ENCODE measurements around the gene PTPRM.

The PTPRM gene

DNA sequence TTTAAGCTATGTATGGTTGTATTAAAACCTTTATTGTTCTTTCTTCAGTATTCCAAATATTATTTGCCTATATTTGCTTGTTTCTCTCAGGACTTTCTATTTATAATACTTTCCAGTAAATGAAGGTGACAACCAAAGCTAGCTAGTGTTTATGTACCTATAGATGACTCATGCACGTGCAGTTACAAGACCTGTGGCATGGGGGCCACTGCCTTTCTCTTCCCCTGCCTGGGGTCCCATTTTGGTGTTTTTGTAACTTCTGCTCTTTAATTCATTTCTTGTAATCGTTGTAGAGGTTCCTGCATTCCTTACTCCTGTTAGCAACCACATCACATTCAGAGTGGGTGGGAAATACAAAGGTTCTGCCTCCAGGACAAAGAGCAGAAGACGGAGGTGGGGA, 364.6 kb downstream of the PTPRM start:
- no peaks in the 10 kb centered on the region for H3K4me1 ChIP-seq (ENCODE audit: control insufficient read depth, insufficient read depth, low read length)
- 76 to 79% methylated on average over 3 of the region's 3 CpGs for WGBS, 2 experiments
- no peaks in the 10 kb centered on the region for H3K9me3 ChIP-seq (ENCODE audit: control insufficient read depth, low read length)
- H3K27me3 ChIP-seq (ENCODE audit: control insufficient read depth, insufficient read depth, low read length, poor library complexity, severe bottlenecking) = no peaks in the 10 kb centered on the region
- no peak overlapping the region for H3K4me3 ChIP-seq (ENCODE audit: insufficient read depth, low read depth, low read length)
- H3K27ac ChIP-seq (ENCODE audit: insufficient read depth, low read depth, low read length, poor library complexity, severe bottlenecking) = no peak overlapping the region
- H3K36me3 ChIP-seq (ENCODE audit: control insufficient read depth, insufficient read depth, low read length) = no peaks in the 10 kb centered on the region

DNA sequence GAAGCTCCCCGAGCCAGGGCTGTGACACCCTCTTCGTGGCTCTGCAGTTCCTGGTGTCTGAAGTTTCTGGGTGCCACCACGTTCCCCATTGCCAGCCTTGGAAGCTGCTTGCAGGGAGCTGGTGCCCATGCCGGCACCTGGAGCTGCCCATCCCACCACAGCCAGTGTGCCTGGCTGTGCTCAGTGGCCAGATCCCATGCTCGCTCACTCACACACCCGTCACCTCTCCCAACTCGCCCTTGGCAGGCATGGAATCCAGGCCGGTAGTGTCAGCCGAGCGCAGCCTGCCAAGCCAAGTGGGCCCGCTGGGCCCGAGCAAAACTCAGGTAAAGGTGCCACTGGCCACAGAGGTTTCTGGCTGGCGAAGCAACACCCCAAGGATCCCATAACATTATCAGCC, 370.2 kb downstream of the PTPRM start:
- WGBS, 2 experiments = 85 to 86% methylated on average over 13 of the region's 13 CpGs
- Histone ChIP-seq H3K4me3 (ENCODE audit: insufficient read depth, low read depth, low read length) (no peak overlapping the region), H3K4me1 (ENCODE audit: control insufficient read depth, insufficient read depth, low read length) (no peaks in the 10 kb centered on the region), H3K36me3 (ENCODE audit: control insufficient read depth, insufficient read depth, low read length) (no peaks in the 10 kb centered on the region), H3K9me3 (ENCODE audit: control insufficient read depth, low read length) (no peaks in the 10 kb centered on the region), H3K27me3 (ENCODE audit: control insufficient read depth, insufficient read depth, low read length, poor library complexity, severe bottlenecking) (no peaks in the 10 kb centered on the region), H3K27ac (ENCODE audit: insufficient read depth, low read depth, low read length, poor library complexity, severe bottlenecking) (no peak overlapping the region)

DNA sequence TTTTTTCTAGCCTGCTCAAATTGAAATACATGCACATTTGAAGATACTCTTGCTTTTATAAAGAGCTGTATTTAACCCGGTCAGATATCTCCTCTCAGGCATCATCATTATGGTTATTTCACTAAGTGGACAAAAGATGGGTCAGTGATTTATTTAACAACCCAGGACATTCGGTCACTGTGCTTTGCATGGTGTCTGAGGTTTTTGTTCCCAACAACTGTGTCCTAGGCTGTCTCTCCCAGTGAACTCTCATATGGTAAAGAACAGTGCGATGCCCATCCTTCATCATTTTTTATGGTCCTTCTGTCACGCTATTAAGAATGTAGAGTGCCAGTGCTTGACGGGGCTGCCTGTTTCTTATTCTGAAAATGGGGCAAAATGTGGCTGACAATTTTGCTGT, 372.4 kb downstream of the PTPRM start:
- 93 to 94% methylated on average over 5 of the region's 5 CpGs for WGBS, 2 experiments
- Histone ChIP-seq H3K4me3 (ENCODE audit: insufficient read depth, low read depth, low read length) (no peak overlapping the region), H3K36me3 (ENCODE audit: control insufficient read depth, insufficient read depth, low read length) (no peaks in the 10 kb centered on the region), H3K4me1 (ENCODE audit: control insufficient read depth, insufficient read depth, low read length) (no peaks in the 10 kb centered on the region), H3K27ac (ENCODE audit: insufficient read depth, low read depth, low read length, poor library complexity, severe bottlenecking) (no peak overlapping the region), H3K9me3 (ENCODE audit: control insufficient read depth, low read length) (no peaks in the 10 kb centered on the region), H3K27me3 (ENCODE audit: control insufficient read depth, insufficient read depth, low read length, poor library complexity, severe bottlenecking) (no peaks in the 10 kb centered on the region)

DNA sequence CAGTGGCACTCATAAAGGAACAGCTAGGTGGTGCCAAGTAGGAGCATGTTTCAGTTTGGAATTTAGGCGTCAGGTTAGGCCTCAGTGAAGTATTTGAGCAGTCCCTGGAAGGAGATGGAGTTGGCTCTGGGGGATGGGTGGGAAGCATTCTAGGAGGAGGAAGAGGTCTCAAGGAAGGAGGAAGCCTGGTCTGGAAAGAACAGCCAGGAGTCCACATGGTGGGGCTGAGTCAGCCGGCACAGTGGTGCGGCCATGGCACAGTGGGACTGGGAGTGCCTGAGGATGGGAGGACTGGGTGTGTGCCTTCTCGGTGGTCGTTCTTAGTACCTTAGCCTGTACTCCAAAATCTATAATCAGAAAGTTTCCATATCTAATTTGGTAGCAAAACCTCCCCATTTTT, 373.3 kb downstream of the PTPRM start:
- Histone ChIP-seq H3K27me3 (ENCODE audit: control insufficient read depth, insufficient read depth, low read length, poor library complexity, severe bottlenecking) (no peaks in the 10 kb centered on the region), H3K27ac (ENCODE audit: insufficient read depth, low read depth, low read length, poor library complexity, severe bottlenecking) (no peak overlapping the region), H3K4me3 (ENCODE audit: insufficient read depth, low read depth, low read length) (no peak overlapping the region), H3K36me3 (ENCODE audit: control insufficient read depth, insufficient read depth, low read length) (no peaks in the 10 kb centered on the region), H3K4me1 (ENCODE audit: control insufficient read depth, insufficient read depth, low read length) (no peaks in the 10 kb centered on the region), H3K9me3 (ENCODE audit: control insufficient read depth, low read length) (no peaks in the 10 kb centered on the region)
- WGBS, 2 experiments = 83 to 85% methylated on average over 5 of the region's 5 CpGs

DNA sequence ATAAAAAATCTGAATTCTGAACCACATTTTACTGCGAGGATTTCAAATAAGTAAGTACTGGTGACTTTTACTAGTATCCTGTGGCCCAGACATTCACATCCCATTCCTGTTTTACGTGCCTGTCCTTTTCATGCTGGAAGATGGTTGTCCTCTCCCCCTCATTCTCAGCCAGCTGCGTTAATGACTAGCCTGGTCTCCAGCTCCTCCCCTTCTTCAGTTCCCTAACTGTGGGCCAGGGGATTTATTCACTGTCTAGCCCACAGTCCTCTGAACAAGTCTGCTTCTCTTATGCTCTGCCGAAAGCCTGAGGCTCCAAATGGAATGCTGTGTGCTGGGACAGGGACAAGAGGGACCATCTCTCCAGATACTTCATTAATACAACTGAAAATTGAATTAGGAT, 373.9 kb downstream of the PTPRM start:
- Histone ChIP-seq H3K36me3 (ENCODE audit: control insufficient read depth, insufficient read depth, low read length) (no peaks in the 10 kb centered on the region), H3K4me3 (ENCODE audit: insufficient read depth, low read depth, low read length) (no peak overlapping the region), H3K27ac (ENCODE audit: insufficient read depth, low read depth, low read length, poor library complexity, severe bottlenecking) (no peak overlapping the region), H3K9me3 (ENCODE audit: control insufficient read depth, low read length) (no peaks in the 10 kb centered on the region), H3K4me1 (ENCODE audit: control insufficient read depth, insufficient read depth, low read length) (no peaks in the 10 kb centered on the region), H3K27me3 (ENCODE audit: control insufficient read depth, insufficient read depth, low read length, poor library complexity, severe bottlenecking) (no peaks in the 10 kb centered on the region)
- WGBS, 2 experiments = 71 to 79% methylated on average over 4 of the region's 4 CpGs

DNA sequence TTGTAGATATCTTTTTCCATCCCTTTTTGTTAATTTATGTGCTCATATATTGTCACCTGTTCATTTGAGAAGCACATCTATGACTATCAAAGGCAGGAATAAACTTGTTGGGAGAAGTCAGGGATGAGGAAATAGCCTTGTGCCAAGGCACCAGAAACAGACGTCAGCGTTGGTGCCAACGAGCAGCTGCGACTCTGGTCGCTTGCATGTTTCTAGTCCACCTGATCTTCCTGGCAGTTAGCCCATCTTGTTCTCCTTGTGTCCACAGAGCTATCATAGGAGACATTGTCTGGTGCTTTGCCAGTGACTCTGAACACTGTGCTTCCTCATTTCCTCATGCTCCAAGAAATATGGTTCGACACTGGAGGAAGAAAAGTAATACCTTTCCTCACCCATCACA, 374.4 kb downstream of the PTPRM start:
- Histone ChIP-seq H3K4me1 (ENCODE audit: control insufficient read depth, insufficient read depth, low read length) (no peaks in the 10 kb centered on the region), H3K27me3 (ENCODE audit: control insufficient read depth, insufficient read depth, low read length, poor library complexity, severe bottlenecking) (no peaks in the 10 kb centered on the region), H3K27ac (ENCODE audit: insufficient read depth, low read depth, low read length, poor library complexity, severe bottlenecking) (no peak overlapping the region), H3K4me3 (ENCODE audit: insufficient read depth, low read depth, low read length) (no peak overlapping the region), H3K36me3 (ENCODE audit: control insufficient read depth, insufficient read depth, low read length) (no peaks in the 10 kb centered on the region), H3K9me3 (ENCODE audit: control insufficient read depth, low read length) (no peaks in the 10 kb centered on the region)
- 96 to 98% methylated on average over 6 of the region's 6 CpGs for WGBS, 2 experiments

DNA sequence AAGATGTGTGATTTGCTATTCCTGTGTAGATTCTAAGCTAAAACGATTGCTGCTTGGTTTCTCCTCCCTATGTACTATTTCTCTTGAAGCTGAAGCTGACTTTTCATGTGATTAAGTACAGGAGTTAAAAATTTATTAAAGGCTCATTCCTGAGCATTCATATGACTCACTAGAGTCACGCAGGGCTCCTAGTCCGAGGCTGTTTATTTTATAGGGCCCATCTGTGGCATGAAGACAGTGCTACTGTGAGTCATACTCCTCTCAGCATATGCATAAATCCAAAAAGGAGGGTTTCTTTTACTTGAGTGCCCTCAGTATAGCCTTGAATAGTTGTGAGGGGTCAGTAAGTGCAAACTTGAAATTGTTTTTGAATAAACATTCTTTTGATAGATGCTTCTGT, 378.8 kb downstream of the PTPRM start:
- no peaks in the 10 kb centered on the region for H3K9me3 ChIP-seq (ENCODE audit: control insufficient read depth, low read length)
- no peak overlapping the region for H3K4me3 ChIP-seq (ENCODE audit: insufficient read depth, low read depth, low read length)
- no peaks in the 10 kb centered on the region for H3K27me3 ChIP-seq (ENCODE audit: control insufficient read depth, insufficient read depth, low read length, poor library complexity, severe bottlenecking)
- no peaks in the 10 kb centered on the region for H3K4me1 ChIP-seq (ENCODE audit: control insufficient read depth, insufficient read depth, low read length)
- WGBS, 2 experiments = 76 to 88% methylated on average over 2 to 3 of the region's 3 CpGs
- no peak overlapping the region for H3K27ac ChIP-seq (ENCODE audit: insufficient read depth, low read depth, low read length, poor library complexity, severe bottlenecking)
- H3K36me3 ChIP-seq (ENCODE audit: control insufficient read depth, insufficient read depth, low read length) = no peaks in the 10 kb centered on the region

DNA sequence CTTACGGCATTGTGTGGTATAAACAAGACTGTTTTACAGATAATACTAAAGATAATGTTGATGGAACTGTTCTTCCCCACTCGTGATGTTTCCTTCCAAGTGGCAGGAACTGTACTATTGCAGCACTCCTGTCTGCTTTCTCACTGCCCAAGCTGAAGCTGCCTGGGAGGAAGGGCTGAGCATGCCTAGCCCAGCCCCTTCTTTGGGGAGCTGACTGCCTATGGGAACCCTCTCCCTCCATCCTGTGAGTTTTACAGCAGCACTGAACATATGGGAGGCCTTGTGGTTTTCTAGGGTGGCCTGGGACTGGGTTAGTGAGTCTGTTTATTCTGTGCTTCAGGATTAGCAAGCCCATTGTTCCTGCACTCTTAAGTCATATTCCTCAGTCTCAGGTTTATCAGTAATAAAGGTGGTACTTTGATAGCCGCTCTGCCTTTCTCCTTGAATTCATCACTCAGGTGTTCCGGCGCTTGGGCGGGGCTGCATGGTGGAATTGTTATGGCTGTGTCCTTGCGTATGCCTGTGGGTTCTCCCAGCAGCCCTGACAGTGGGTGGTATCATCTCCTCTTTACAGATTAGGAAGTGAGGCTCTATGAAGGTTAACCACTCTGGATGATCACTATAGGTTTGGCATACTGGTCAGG, 379.7 kb downstream of the PTPRM start:
- no peak overlapping the region for H3K27ac ChIP-seq (ENCODE audit: insufficient read depth, low read depth, low read length, poor library complexity, severe bottlenecking)
- no peaks in the 10 kb centered on the region for H3K9me3 ChIP-seq (ENCODE audit: control insufficient read depth, low read length)
- no peaks in the 10 kb centered on the region for H3K36me3 ChIP-seq (ENCODE audit: control insufficient read depth, insufficient read depth, low read length)
- no peak overlapping the region for H3K4me3 ChIP-seq (ENCODE audit: insufficient read depth, low read depth, low read length)
- 89 to 91% methylated on average over 7 of the region's 7 CpGs for WGBS, 2 experiments
- no peaks in the 10 kb centered on the region for H3K27me3 ChIP-seq (ENCODE audit: control insufficient read depth, insufficient read depth, low read length, poor library complexity, severe bottlenecking)
- no peaks in the 10 kb centered on the region for H3K4me1 ChIP-seq (ENCODE audit: control insufficient read depth, insufficient read depth, low read length)

DNA sequence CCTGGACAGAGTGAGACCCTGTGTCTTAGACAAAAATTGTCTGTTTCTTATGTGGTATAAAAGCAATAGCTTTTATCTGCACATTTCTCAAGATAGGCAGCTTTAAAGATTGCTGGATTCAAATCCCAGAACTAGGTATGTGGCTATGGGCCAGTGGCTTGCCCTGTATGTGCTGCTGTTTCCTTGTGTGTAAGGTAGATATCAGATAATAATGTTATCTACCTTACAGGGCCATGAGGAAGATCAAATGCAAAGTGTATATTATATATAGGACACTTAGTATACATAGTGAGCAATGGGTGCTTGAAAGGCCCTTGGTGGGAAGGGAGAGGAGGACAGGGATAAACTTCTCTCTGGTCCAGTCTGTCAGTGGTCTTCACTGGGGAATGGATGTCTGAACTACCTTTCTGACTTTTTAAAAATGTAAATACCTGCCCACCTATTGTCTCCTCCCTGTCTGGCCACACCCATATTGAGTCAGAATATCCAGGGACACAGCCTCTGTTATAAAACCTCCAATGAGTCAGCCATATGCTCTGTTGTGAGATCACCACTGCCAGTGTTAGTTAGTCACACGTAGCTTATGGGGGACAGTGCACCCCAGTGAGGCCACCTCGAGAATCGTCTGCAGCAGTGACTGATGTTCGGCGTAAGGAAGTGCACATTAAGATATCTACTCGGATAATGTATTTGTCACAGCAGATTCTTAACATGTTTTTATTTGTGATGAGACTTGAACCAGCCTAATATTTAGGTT, 383.4 kb downstream of the PTPRM start:
- Histone ChIP-seq H3K27ac (ENCODE audit: insufficient read depth, low read depth, low read length, poor library complexity, severe bottlenecking) (no peak overlapping the region), H3K36me3 (ENCODE audit: control insufficient read depth, insufficient read depth, low read length) (no peaks in the 10 kb centered on the region), H3K27me3 (ENCODE audit: control insufficient read depth, insufficient read depth, low read length, poor library complexity, severe bottlenecking) (no peaks in the 10 kb centered on the region), H3K9me3 (ENCODE audit: control insufficient read depth, low read length) (no peaks in the 10 kb centered on the region), H3K4me1 (ENCODE audit: control insufficient read depth, insufficient read depth, low read length) (no peaks in the 10 kb centered on the region), H3K4me3 (ENCODE audit: insufficient read depth, low read depth, low read length) (no peak overlapping the region)
- 94 to 95% methylated on average over 6 of the region's 6 CpGs for WGBS, 2 experiments

DNA sequence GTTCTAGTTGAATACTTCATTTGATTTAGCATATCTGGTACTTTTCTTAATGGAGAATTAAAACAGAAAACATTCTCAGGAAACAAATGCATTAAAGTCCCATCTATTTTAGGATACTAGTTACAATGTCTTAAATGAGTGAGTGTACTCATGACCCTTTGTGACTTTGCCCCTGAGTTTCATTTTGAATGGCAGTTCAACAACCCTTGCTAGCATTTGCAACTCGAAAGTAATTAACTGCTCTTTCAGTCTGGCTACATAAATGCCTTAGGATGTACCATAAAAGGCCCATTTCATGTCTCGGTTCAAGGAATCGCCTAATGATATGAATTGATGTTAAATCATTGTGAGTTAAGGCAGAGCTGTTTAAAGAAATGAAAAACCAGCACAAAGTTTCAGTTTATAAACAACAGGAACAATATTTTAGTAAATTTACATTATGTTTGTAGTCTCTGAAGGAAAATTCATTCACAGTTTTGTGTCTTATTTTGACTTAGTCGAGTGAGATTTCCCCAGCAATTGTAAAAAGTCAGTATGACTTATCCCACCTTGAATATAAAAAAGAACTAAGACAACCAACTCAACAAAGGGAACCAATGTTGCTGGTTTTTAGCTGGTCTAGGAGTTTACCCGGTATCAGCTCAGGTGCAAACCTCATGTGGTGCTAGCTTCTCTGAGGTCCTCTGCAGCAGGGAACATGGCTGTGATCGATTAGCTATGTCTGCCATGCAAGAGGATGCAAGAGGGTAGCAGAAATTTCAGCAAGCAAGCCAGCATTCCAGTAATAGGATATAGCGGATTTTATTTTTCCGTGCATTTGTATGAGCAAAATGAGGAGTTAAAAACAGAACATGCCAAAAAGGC, 386.2 kb downstream of the PTPRM start:
- Histone ChIP-seq H3K9me3 (ENCODE audit: control insufficient read depth, low read length) (no peaks in the 10 kb centered on the region), H3K27ac (ENCODE audit: insufficient read depth, low read depth, low read length, poor library complexity, severe bottlenecking) (no peak overlapping the region), H3K4me1 (ENCODE audit: control insufficient read depth, insufficient read depth, low read length) (no peaks in the 10 kb centered on the region), H3K36me3 (ENCODE audit: control insufficient read depth, insufficient read depth, low read length) (no peaks in the 10 kb centered on the region), H3K4me3 (ENCODE audit: insufficient read depth, low read depth, low read length) (no peak overlapping the region), H3K27me3 (ENCODE audit: control insufficient read depth, insufficient read depth, low read length, poor library complexity, severe bottlenecking) (no peaks in the 10 kb centered on the region)
- WGBS, 2 experiments = 91 to 96% methylated on average over 7 to 8 of the region's 8 CpGs

All from ectodermal cell (in vitro differentiated cells).